HCT116 (cell line): ENCODE measurements around the gene CCNL1. TPM values are rescaled to one million over a fixed set of nuclear protein-coding genes. Genes with fewer than 3 reads are reported as not detected.

Source experiments
- ATAC-seq: fragments of 200-7000 bp; cut with Tn5 transposase; 2 replicates; pipeline ENCODE4 v1.9.1; 2020; ENCODE audit warnings: mild to moderate bottlenecking, moderate library complexity
- BruUV-seq: library from RNA; stranded (reverse); fragments of 400-500 nt; replicated peaks from 2 replicates; lab custom pipeline; 2021; lab: Mats Ljungman, UMichigan
- CTCF ChIA-PET: fragments of 300-600 bp; sonication (Branson Sonifier 250); formaldehyde crosslinking; loops from one replicate; lab custom pipeline; 2021; ENCODE audit warnings: antibody characterized with exemption; lab: Charles Lee
- POLR2A ChIA-PET: fragments of 300-600, 350-600 bp; sonication (Branson Sonifier 250); formaldehyde crosslinking; loops from one replicate; lab custom pipeline; 2021; ENCODE audit warnings: antibody characterized with exemption; lab: Charles Lee
- RAD21 ChIA-PET, 2 experiments: fragments of 300-600 bp; sonication (Branson Sonifier 250); formaldehyde crosslinking; loops; one replicate each; lab custom pipeline; 2023; ENCODE audit warnings: low total read pairs in 2 of 2; ENCODE audit not compliant: uncharacterized antibody in 2 of 2, unreplicated experiment in 2 of 2, low non-redundant PET in 1 of 2; lab: Charles Lee
- DNase-seq: peaks from one replicate; pipeline ENCODE4 v3.0.0-alpha.2; 2010; ENCODE audit warnings: low read depth, low spot score
- H2AFZ ChIP-seq: fragments of 200-600 bp; shearing (Covaris generic), sonication (generic); 2 replicates; pipeline ENCODE4 v1.6.1; 2017; ENCODE audit warnings: low read depth, mixed run types, mixed read lengths, antibody characterized with exemption, low read length; ENCODE audit not compliant: poor library complexity, severe bottlenecking
- H3K27ac ChIP-seq: 2 replicates; pipeline ENCODE4 v1.5.1; 2012; ENCODE audit warnings: low read depth, low read length
- H3K27me3 ChIP-seq: fragments of 200-600 bp; sonication (generic); 2 replicates; pipeline ENCODE4 v1.6.1; 2016; ENCODE audit warnings: mixed run types, low read length, mixed read lengths; ENCODE audit not compliant: insufficient read depth
- H3K36me3 ChIP-seq, 2 experiments: fragments of 200-500 bp in 1 of 2; fragments of 200-600 bp in 1 of 2; sonication (Bioruptor generic) in 1 of 2; sonication (generic) in 1 of 2; 2 replicates each; pipeline versions ENCODE4 v1.5.1 to v1.6.1; 2014 to 2016; ENCODE audit warnings: low read length in 2 of 2, inconsistent platforms in 1 of 2, mixed read lengths in 1 of 2, mixed run types in 1 of 2; ENCODE audit not compliant: insufficient read depth in 2 of 2, control insufficient read depth in 1 of 2
- H3K4me1 ChIP-seq, 2 experiments: fragments of 200-600 bp in 1 of 2; sonication (generic) in 1 of 2; 2 replicates each; pipeline versions ENCODE4 v1.5.1 to v1.6.1; 2012 to 2017; ENCODE audit warnings: low read length in 2 of 2, inconsistent platforms in 1 of 2, mild to moderate bottlenecking in 1 of 2, mixed read lengths in 1 of 2, mixed run types in 1 of 2, moderate library complexity in 1 of 2; ENCODE audit not compliant: insufficient read depth in 2 of 2, control insufficient read depth in 1 of 2
- H3K4me2 ChIP-seq: fragments of 200-600 bp; sonication (generic); 2 replicates; pipeline ENCODE4 v1.6.1; 2017; ENCODE audit warnings: mixed run types, low read length, mixed read lengths
- H3K4me3 ChIP-seq, 2 experiments: fragments of 200-600 bp in 1 of 2; sonication (generic) in 1 of 2; replicated peaks in 1 of 2; 2 replicates each; pipeline ENCODE4 v1.5.1; 2011 to 2016; ENCODE audit warnings: low read length in 2 of 2, control low read depth in 1 of 2, low read depth in 1 of 2, mild to moderate bottlenecking in 1 of 2, mixed read lengths in 1 of 2, mixed run types in 1 of 2
- H3K79me2 ChIP-seq: fragments of 200-600 bp; sonication (generic); 2 replicates; pipeline ENCODE4 v1.6.1; 2017; ENCODE audit warnings: mild to moderate bottlenecking, mixed run types, low read length, moderate library complexity, mixed read lengths; ENCODE audit not compliant: insufficient read depth
- H3K9ac ChIP-seq: fragments of 200-600 bp; sonication (generic); 2 replicates; pipeline ENCODE4 v1.6.1; 2016; ENCODE audit warnings: low read length, mixed read lengths
- H3K9me2 ChIP-seq: fragments of 200-600 bp; sonication (generic), shearing (Covaris generic); 2 replicates; pipeline ENCODE4 v1.6.1; 2017; ENCODE audit warnings: mixed run types, mild to moderate bottlenecking, moderate library complexity; ENCODE audit not compliant: insufficient read depth
- H3K9me3 ChIP-seq, 2 experiments: fragments of 200-500 bp in 1 of 2; fragments of 200-600 bp in 1 of 2; sonication (Bioruptor generic) in 1 of 2; sonication (generic) in 1 of 2; 2 replicates each; pipeline ENCODE4 v1.6.1; 2014 to 2017; ENCODE audit warnings: low read length in 2 of 2, mixed read lengths in 2 of 2, inconsistent platforms in 1 of 2, low read depth in 1 of 2, mild to moderate bottlenecking in 1 of 2, mixed run types in 1 of 2, moderate library complexity in 1 of 2; ENCODE audit not compliant: control insufficient read depth in 1 of 2, insufficient read depth in 1 of 2
- H4K20me1 ChIP-seq: fragments of 200-600 bp; sonication (generic), shearing (Covaris generic); 2 replicates; pipeline ENCODE4 v1.6.1; 2017; ENCODE audit warnings: mixed run types, mild to moderate bottlenecking, moderate library complexity; ENCODE audit not compliant: insufficient read depth
- EZH2phosphoT487 ChIP-seq: fragments of 200-600 bp; IDR thresholded peaks from 2 replicates; pipeline ENCODE4 v1.6.1; 2018; ENCODE audit warnings: antibody characterized with exemption, borderline replicate concordance
- TCF7L2 ChIP-seq: IDR thresholded peaks from 2 replicates; pipeline ENCODE4 v1.7.0; 2011; ENCODE audit warnings: borderline replicate concordance, inconsistent platforms; ENCODE audit not compliant: insufficient read depth, insufficient read length; ENCODE audit errors: extremely low read depth
- ZFX ChIP-seq: fragments of 450-650 bp; IDR thresholded peaks from 2 replicates; pipeline ENCODE4 v1.6.1; 2017
- intact Hi-C: fragments of 100-400 bp; cut with micrococcal nuclease; formaldehyde crosslinking; loops from 2 replicates; pipeline ENCODE4 v1.10.0; 2022
- total RNA-seq: library from RNA; stranded (reverse); gene quantifications from one replicate; pipeline ENCODE4 v1.2.1, GENCODE V29; 2021; ENCODE audit not compliant: unreplicated experiment
- TF ChIP-seq, protein P1 (sequence below): IDR thresholded peaks from 2 replicates; pipeline ENCODE4 v1.6.1; 2012; ENCODE audit warnings: low read depth

Gene CCNL1
- total RNA-seq, 1 experiment from 2014 or later, result 96.7 TPM

GRCh38 chr3:157130467-157131251, 29.3 kb downstream of the CCNL1 start (continued):
- TF ChIP-seq, protein P1, sequence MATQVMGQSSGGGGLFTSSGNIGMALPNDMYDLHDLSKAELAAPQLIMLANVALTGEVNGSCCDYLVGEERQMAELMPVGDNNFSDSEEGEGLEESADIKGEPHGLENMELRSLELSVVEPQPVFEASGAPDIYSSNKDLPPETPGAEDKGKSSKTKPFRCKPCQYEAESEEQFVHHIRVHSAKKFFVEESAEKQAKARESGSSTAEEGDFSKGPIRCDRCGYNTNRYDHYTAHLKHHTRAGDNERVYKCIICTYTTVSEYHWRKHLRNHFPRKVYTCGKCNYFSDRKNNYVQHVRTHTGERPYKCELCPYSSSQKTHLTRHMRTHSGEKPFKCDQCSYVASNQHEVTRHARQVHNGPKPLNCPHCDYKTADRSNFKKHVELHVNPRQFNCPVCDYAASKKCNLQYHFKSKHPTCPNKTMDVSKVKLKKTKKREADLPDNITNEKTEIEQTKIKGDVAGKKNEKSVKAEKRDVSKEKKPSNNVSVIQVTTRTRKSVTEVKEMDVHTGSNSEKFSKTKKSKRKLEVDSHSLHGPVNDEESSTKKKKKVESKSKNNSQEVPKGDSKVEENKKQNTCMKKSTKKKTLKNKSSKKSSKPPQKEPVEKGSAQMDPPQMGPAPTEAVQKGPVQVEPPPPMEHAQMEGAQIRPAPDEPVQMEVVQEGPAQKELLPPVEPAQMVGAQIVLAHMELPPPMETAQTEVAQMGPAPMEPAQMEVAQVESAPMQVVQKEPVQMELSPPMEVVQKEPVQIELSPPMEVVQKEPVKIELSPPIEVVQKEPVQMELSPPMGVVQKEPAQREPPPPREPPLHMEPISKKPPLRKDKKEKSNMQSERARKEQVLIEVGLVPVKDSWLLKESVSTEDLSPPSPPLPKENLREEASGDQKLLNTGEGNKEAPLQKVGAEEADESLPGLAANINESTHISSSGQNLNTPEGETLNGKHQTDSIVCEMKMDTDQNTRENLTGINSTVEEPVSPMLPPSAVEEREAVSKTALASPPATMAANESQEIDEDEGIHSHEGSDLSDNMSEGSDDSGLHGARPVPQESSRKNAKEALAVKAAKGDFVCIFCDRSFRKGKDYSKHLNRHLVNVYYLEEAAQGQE, result no peak

- intact Hi-C loops, result loop anchor here (1.0 to 10.0 kb wide), 5 partner anchors 49 to 685 kb away; partner anchors contain the start of genes LEKR1 and TIPARP
- ATAC-seq, result peak; percentile 54
- Histone ChIP-seq H3K27me3 (no peaks in the 10 kb centered on the region), H3K4me3 (peak overlapping the region; percentile 22 to 36), H3K4me1 (peaks cover 56 to 87% of the 10 kb centered on the region in 2 experiments), H3K79me2 (no peaks in the 10 kb centered on the region), H3K4me2 (peak overlapping the region; percentile 75), H2AFZ (no peak overlapping the region), H3K9ac (peak overlapping the region; percentile 76), H3K27ac (peak overlapping the region; percentile 99), H3K9me3 (no peaks in the 10 kb centered on the region), H3K9me2 (no peaks in the 10 kb centered on the region), H4K20me1 (no peaks in the 10 kb centered on the region), H3K36me3 (no peaks in the 10 kb centered on the region)
- ChIA-PET CTCF (interaction anchor here (1.0 to 2.4 kb wide), 4 partner anchors 12 to 977 kb away, joined by 3 to 8 read pairs (median 4); no protein-coding TSS in a partner anchor), RAD21 (interaction anchor here in 1 of 2 experiments (0.6 kb wide), 1 partner anchor 52 kb away, joined by 3 read pairs; no protein-coding TSS in a partner anchor), POLR2A (interaction anchor here (0.9 to 1.6 kb wide), 2 partner anchors 9 to 575 kb away, joined by 3 to 5 read pairs; partner anchors contain the start of gene SSR3)
- no TSS peak for BruUV-seq
- TF ChIP-seq, protein P1, result no peak
- TF ChIP-seq EZH2phosphoT487 (no peak), TCF7L2 (peak; percentile 86), ZFX (0 out of 2 replicates have a peak, but pooled peaks have one; percentile 7)
- peak; percentile 74 for DNase-seq
Observed at GRCh38 chr3:157129803-157130466, 30.0 kb downstream of the CCNL1 start.
